COR-L47 (cell line): ENCODE measurements around the gene ERC1.

Source experiments
- DNase-seq: peaks from one replicate; lab custom pipeline; 2025; lab: John Stamatoyannopoulos, UW

Gene ERC1

DNA sequence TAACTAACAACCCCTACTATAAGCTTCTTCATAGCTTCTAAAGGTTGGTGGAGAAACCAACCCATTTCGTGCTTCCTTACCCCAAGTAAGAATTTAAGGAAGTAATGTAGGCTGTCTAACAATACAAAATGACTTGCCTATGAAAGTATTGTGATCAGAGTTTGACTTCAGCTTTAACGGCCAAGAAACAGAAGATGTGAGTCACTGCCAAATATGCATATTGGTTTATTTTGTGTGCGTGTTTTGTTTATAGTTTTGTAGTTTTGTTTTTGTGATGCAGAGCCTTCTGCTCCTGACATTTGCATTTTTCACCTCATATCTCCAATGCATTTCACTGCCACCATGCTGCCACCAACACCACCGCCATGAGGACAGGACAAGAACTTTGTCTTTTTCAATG, 457.3 kb downstream of the ERC1 start:
- DNase-seq: no peak

DNA sequence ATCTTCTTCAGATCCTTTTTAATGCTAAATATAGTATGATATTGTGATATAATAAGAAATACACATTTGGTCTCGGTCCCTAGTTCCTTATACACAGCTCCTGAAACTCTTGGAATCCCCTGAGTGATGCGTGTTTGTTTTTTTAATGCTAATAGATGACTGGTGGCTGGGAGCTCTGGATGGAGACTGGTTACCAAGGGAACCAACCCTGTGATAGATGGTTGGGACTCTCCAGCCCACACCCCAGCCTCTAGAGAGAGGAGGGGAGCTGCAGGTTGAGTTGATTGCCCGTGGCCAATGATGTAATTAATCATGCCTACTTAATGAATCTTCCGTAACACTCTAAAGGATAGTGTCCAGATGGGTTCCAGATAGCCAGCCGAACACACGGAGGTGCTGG, 462.8 kb downstream of the ERC1 start:
- DNase-seq: no peak

DNA sequence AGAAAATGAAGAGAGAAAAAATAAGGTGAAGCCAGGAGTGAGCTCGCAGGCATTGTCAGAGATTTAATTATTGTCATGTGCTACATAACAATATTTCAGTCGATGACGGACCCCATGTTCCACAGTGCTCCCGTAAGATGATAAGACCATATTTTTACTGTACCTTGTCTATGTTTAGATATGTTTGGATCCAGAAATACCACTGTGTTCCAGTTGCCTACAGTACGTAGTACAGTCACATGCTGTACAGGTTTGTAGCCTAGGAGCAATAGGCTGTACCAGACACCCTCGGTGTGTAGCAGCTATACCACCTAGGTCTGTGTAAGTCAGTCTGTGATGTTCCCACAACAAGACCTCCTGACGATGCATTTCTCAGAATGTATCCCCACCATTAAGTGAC, 465.9 kb downstream of the ERC1 start:
- DNase-seq: no peak

- no peak for DNase-seq
Observed at GRCh38 chr12:1457901-1458300, 466.9 kb downstream of the ERC1 start.

DNA sequence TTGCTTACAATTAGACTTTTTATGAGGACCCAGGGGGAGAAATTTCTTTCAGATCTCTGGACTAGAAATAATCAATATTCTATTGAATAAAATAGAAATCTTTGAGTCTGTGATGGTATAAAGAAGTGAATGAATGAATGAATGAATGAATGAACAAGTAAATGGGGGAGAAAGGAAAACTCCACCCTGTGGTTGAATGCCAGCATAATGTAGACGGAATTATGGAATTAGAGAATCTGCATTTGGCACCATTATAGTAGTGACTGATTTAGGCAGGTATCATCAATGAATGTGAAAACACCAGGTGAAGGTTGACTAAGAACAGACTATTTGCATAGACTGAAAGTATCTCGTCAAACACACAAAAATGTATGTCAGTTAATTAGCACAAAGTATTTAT, 468.3 kb downstream of the ERC1 start:
- DNase-seq: no peak

GRCh38 chr12:1463073-1463905, 472.3 kb downstream of the ERC1 start:
- no peak for DNase-seq

- no peak for DNase-seq
Observed at GRCh38 chr12:1464925-1465324, 473.9 kb downstream of the ERC1 start.

- DNase-seq: no peak
Observed at GRCh38 chr12:1465990-1466389, 475.0 kb downstream of the ERC1 start.

GRCh38 chr12:1466481-1467154, 475.6 kb downstream of the ERC1 start:
- no peak for DNase-seq

DNA sequence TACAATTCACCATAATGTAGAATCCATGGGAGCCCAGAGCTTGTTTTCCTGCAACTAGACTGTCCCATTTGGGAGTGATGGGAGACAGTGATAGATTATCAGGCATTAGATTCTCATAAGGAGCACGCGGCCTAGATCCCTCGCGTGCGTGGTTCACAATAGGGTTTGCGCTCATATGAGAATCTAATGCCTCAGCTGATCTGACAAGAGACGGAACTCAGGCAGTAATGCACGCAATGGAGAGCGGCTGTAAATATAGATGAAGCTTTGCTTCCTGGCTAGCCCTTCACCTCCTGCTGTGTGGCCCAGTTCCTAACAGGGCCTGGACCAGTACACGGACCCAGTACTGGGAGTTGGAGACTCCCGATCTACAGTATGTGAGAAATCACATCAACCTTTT, 476.7 kb downstream of the ERC1 start:
- no peak for DNase-seq

- DNase-seq: no peak
Observed at GRCh38 chr12:1469070-1469469, 478.0 kb downstream of the ERC1 start.

GRCh38 chr12:1470051-1470450, 479.0 kb downstream of the ERC1 start:
- DNase-seq: no peak

DNA sequence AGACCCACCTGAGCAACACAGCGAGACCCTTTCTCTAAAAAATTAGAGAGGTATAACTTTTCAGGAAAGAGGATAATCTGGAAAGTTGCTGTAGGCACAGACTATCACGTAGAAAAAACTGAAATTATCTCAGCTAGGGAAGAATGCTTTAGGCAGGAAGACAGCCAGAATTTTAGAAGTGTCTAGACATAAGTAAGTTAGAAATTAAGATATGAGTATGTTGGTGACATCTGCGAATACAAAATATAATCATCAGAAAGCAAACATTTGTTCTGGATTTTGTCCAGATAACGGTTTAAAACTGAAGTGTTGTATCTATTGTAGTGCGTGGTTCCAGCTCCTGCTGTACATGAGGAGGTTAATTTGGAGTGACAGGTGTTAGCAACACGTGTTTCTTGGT, 480.2 kb downstream of the ERC1 start:
- peak; percentile 20 for DNase-seq

DNA sequence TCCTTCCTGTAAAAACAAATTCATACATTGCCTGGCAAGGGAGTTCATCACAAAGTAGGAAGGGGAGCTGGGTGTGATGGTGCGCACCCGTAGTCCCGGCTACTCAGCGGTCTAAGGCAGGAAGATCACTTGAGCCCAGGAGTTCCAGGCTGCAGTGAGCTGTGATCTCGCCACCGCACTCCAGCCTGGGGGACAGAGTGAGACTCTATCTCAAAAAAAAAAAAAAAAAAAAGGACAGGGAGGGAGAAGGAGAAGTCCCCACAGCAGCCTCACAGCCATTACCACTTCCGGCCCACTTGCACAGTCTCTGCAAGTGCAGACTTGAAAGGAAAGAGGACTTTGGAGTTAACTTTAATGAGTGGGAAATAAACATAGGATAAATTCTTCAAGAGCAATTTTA, 482.4 kb downstream of the ERC1 start:
- no peak for DNase-seq

DNA sequence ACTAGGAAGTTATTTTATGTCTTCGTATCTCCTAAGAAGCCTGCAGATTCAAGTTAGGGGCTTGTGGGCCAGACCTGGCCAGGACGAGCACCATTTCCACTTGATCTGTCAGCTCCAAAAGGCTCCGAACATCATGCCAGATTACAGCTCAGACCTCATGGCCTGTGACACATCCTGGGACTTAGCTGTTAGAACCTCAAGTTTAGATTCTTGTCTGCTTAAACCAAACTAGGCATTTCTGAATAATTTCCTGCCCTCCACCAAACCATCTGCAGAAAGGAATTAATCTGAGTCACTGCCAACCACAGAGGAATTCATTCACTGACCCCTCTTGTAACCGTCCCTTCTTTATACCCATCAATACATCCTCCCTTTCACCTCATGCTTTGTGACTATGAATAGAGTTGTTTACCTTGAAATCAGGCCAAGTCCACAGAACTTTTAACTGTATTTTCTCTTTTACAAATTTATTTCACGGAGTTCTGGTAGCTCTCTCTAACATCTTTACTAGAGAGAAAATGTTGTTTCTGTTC, 483.1 kb downstream of the ERC1 start:
- no peak for DNase-seq

DNA sequence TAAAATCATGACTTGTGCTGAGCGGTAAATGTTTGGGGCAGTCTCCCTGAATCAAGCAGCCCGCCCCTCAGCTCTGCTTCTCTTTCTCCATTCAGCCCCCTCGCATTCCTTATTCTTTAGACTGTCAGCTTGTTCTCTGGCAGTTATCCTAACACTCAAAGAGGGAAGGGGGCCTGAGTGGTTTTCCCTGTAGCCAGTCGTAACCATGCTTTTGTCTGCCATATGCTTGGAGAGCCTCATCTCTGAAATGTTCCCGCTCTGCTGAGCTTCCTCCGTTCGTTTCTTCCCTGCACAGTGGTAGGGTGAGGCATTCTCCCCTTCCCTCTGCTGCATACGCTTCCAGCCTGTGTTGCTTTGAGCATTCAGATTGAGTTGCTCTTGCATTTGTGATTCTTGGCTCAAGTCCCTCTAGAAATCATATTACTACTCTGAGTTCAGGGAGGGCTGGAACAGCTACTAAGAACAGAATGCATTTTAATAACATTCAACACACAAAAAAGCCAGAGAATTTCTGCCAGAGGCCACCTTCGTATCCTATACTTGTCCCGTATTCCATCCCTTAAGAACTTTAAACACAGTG, 483.6 kb downstream of the ERC1 start:
- no peak for DNase-seq

GRCh38 chr12:1479645-1480044, 488.6 kb downstream of the ERC1 start:
- DNase-seq: no peak

GRCh38 chr12:1481326-1481725, 490.3 kb downstream of the ERC1 start:
- DNase-seq: no peak

GRCh38 chr12:1481906-1482305, 490.9 kb downstream of the ERC1 start:
- DNase-seq: no peak

DNA sequence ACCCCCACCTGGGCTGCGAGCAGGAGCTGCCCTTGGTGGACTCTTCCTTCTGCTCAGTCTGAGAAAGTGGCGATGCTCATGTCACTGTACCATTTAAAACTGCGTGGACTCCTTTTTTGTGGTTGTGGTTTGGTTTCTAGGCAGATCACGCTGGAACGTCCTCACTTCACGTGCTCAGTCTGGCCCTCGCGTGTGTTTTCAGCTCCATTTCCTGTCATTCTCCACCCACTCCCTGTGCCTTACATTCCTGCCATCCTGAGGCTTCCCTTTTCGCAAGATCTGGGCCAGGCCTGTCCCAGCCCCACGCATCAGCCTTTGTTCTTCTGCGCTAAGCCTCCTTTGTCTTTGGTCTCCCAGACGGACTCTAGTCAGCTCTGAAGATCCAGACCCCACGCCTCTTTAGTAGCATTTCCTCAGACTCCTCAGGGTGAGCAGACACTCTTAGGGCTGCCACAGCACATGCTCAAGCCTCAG, 497.9 kb downstream of the ERC1 start:
- no peak for DNase-seq

- DNase-seq: no peak
Observed at GRCh38 chr12:1491983-1492697, 501.1 kb downstream of the ERC1 start.
